Fibroblast of mammary gland (primary cell): Measurements from ENCODE around the gene MPST.

Source experiments
- DNase-seq: peaks from one replicate; pipeline ENCODE4 v3.0.0-alpha.2; 2010; ENCODE audit warnings: low read depth
- H3K4me3 ChIP-seq: 2 replicates; pipeline ENCODE4 v1.5.1; 2011; ENCODE audit warnings: low read depth, mild to moderate bottlenecking, low read length, moderate library complexity; ENCODE audit not compliant: control insufficient read depth
- TF ChIP-seq, protein P1 (sequence below): conservative IDR thresholded peaks from 2 replicates; pipeline ENCODE4 v1.5.1; 2011; ENCODE audit warnings: low read depth, low read length, inconsistent platforms; ENCODE audit not compliant: control insufficient read depth, insufficient read depth

Gene MPST

DNA sequence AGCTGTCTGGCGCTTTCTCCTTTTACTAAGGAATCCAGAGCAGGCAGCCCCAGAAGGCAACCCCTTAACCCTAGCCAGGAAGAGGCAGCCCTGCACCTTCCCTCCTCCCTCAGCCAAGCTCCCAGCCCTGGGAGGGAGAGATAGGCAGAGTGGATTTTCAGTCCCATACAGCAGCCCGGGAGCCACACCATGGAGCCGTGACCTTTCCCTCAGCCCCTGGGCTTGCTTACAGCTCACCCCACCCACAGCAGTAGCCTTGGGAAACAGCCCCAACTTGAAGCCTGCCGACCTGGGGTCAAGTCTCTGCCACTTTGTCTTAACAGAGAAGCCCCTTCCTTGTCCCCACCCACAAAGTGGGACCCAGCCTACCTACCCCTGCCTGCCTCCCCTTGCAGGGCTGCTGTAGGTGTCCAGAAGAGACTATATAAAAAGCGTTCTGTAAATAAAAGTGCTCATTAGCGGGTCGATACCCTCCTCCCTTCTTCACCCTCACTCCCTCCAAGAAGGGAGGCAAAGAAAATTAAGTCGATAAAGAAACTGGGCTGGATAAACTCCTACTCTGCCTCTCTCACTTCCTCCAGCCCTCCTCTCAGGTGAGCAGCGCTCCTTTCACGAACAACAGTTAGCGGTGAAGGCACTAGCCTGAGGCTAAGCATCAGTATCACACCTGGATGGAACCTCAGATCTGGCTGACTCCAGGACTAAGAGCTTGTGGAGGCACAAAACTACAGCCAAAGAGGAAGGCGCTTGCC lies 4.5 kb upstream of the MPST start:
- TF ChIP-seq, protein P1, sequence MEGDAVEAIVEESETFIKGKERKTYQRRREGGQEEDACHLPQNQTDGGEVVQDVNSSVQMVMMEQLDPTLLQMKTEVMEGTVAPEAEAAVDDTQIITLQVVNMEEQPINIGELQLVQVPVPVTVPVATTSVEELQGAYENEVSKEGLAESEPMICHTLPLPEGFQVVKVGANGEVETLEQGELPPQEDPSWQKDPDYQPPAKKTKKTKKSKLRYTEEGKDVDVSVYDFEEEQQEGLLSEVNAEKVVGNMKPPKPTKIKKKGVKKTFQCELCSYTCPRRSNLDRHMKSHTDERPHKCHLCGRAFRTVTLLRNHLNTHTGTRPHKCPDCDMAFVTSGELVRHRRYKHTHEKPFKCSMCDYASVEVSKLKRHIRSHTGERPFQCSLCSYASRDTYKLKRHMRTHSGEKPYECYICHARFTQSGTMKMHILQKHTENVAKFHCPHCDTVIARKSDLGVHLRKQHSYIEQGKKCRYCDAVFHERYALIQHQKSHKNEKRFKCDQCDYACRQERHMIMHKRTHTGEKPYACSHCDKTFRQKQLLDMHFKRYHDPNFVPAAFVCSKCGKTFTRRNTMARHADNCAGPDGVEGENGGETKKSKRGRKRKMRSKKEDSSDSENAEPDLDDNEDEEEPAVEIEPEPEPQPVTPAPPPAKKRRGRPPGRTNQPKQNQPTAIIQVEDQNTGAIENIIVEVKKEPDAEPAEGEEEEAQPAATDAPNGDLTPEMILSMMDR, result no peak
- DNase-seq, result no peak
- no peak overlapping the region for H3K4me3 ChIP-seq

DNA sequence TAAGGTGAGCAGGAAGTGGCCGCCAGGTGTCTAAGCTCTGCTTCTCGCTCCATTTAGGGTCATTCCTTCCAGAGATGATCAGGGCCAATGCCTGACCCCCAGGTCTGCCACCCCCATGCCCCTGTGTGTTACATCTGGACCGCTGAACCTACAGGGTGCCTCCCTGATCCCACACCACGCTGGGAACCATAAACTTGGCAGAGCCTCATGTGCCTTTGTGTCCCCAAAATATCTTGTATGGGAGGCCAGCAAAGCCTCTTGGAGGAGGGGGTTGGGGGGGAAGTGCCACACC lies 4.0 kb upstream of the MPST start:
- TF ChIP-seq, protein P1, result no peak
- DNase-seq, result no peak

DNA sequence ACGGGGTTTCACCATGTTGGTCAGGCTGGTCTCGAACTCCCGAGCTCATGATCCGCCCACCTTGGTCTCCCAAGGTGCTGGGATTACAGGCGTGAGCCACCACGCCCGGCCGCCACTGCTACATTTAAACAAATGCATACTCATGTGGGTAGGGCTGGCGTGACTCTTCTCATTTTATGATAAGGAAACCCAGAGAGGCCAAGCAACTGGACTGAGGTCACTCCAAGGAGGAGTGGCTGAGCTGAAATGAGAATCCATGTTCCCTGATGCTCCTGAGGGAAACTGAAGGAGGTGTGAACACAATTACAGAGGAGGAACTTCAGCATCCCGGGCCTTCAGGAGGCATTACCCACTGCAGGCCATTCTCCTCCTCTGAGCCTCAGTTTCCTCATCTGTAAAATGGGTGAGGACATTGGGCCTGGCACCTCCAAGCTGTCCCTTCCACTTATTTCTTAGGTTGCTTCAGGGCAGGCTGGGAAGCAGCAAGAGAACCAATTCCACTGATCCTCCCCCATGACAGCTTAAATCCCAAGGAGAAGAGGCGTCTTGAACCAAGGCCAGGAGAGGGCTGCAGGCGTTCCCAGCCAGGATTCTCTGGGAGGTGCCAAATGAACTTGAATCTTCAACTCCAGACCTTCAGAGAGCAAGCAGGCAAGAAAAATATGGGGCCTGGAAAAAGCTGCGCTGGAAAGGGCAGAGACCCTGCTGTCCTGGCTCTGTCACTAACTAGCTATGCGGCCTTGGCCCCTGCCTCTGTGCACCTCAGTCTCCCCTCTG lies 3.2 kb upstream of the MPST start:
- no peak for DNase-seq
- H3K4me3 ChIP-seq, result no peak overlapping the region
- TF ChIP-seq, protein P1, result no peak

More for the DNA sequence above, 4.0 kb upstream of the MPST start:
- H3K4me3 ChIP-seq, result no peak overlapping the region

DNA sequence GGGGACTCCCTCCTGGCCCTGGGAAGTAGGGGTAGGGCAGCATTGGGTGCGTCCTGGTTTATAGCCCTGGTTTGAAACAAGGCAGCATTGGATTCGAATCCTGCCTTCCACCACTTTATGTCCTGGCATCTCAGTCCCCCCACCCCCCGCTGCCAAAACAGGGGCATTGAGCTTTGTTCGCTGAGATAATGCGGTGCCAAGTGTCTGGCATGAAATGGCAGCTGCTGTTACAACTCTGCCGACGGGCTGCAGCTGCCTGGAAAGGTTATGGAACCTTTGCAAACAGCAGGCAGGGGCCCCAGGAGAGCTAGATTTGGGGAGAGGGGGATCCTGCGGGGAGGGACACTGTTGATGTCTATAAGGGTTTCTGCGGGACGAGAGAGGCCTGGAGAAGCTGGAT lies 2.2 kb upstream of the MPST start:
- no peak overlapping the region for H3K4me3 ChIP-seq

DNA sequence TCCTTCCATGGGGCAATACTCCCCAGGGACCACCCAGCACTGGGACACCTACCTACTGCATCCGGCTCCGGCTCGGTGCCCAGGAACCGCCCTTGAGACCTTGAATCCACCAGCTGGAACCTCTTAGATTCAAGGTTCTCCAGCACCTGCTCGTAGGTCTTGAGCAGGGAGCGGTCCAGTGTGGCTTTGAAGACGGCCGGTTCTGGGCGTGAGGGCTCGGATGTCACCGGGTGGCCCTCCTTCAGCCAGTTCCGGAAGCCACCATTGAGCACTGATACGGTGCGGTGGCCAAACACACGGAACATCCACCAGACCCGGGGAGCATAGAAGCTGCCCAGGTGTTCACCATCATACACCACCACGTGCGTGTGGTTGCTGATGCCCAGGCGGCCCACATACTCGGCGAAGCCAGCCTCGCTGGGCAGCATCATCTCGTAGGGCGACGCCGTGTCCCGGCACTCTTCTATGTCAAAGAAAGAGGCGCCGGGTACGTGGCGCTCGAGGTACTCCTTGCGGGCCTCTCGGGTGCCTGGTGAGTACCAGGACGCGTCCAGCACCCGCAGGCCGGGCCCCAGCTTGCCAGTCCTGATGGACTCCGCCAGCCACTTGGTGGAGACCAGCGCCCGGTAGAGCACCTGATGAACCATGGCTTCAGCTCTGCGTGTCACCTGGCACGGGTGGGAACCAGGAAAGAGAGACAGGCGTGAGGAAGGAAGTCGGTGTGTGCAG lies 1.3 kb upstream of the MPST start:
- H3K4me3 ChIP-seq, result peak overlapping the region; percentile 63
- no peak for DNase-seq
- TF ChIP-seq, protein P1, result no peak

More for the DNA sequence above, 2.2 kb upstream of the MPST start:
- no peak for DNase-seq
- TF ChIP-seq, protein P1, result no peak

DNA sequence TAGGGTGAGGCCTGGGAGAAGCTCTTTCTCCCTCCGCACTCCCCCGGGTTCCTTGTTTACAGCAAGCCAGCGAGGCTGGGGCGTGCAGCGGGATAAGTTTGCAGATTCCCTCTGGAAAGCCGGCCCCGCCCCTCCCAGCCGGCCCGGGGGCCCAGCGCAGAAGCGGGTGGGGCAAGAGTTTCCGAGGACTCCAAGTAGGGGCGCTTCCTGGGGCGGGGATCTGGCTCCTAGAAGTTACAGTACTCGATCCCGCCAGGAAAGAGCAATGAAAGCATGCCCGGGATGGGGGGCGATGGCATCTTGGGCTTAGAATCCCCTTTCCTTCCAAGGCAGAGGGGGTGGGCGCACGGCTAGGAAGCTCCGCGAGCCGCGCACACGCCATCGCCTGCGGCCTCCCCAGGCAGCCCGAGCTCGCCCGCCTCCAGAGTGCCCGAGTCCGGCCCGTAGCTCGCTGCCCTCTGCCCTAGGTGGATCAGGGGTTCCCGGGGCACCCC lies 680 bp upstream of the MPST start:
- H3K4me3 ChIP-seq, result peak overlapping the region; percentile 63
- TF ChIP-seq, protein P1, result no peak
- DNase-seq, result peak; percentile 41
